Astrocyte of the cerebellum (primary cell): Measurements from ENCODE around the gene CORO6.
A peak's percentile ranks its signal among the peaks of the same experiment; 100 is the strongest.

Experiments
- DNase-seq: peaks from one replicate; pipeline ENCODE4 v3.0.0-alpha.2; 2011; ENCODE audit warnings: low read depth
- H3K4me3 ChIP-seq: 2 replicates; pipeline ENCODE4 v1.5.1; 2011; ENCODE audit warnings: mild to moderate bottlenecking, low read depth, low read length, moderate library complexity
- CTCF ChIP-seq: IDR thresholded peaks from 2 replicates; pipeline ENCODE4 v1.5.1; 2012; ENCODE audit warnings: low read length, low read depth, moderate library complexity, mild to moderate bottlenecking; ENCODE audit errors: missing control alignments
- in situ Hi-C: cut with HindIII; loops from 2 replicates; pipeline ENCODE4 v1.10.0; 2017; ENCODE audit warnings: low sequenced_read_pairs

CORO6 gene

GRCh38 chr17:29572691-29573557 is 49.8 kb downstream of the CORO6 start:
- peak; percentile 63 for TF ChIP-seq CTCF
- no peak for DNase-seq
- in situ Hi-C loops = no loop called here
- no peak overlapping the region for H3K4me3 ChIP-seq

GRCh38 chr17:29571883-29572681 is 50.6 kb downstream of the CORO6 start:
- no peak overlapping the region for H3K4me3 ChIP-seq
- no peak for DNase-seq
- in situ Hi-C loops = no loop called here
- TF ChIP-seq CTCF = no peak

GRCh38 chr17:29571486-29571882 is 51.2 kb downstream of the CORO6 start:
- no peak overlapping the region for H3K4me3 ChIP-seq
- TF ChIP-seq CTCF = no peak
- in situ Hi-C loops = no loop called here
- DNase-seq = no peak

GRCh38 chr17:29570521-29570920 is 52.2 kb downstream of the CORO6 start:
- TF ChIP-seq CTCF = no peak
- no peak overlapping the region for H3K4me3 ChIP-seq
- in situ Hi-C loops = no loop called here
- DNase-seq = no peak

- peak overlapping the region; percentile 72 for H3K4me3 ChIP-seq
- DNase-seq = no peak
- in situ Hi-C loops = no loop called here
- TF ChIP-seq CTCF = no peak
Observed at GRCh38 chr17:29569245-29569950, 53.3 kb downstream of the CORO6 start.
